NCI-H345 treated with DMSO at 0.1 percent for 48 hours (cell line): ENCODE data around the gene NAA80.
A peak's percentile ranks its signal among the peaks of the same experiment; 100 is the strongest.

Experiments
- DNase-seq: peaks from one replicate; lab custom pipeline; 2025; ENCODE audit not compliant: unreplicated experiment; lab: John Stamatoyannopoulos, UW

The NAA80 gene

DNA sequence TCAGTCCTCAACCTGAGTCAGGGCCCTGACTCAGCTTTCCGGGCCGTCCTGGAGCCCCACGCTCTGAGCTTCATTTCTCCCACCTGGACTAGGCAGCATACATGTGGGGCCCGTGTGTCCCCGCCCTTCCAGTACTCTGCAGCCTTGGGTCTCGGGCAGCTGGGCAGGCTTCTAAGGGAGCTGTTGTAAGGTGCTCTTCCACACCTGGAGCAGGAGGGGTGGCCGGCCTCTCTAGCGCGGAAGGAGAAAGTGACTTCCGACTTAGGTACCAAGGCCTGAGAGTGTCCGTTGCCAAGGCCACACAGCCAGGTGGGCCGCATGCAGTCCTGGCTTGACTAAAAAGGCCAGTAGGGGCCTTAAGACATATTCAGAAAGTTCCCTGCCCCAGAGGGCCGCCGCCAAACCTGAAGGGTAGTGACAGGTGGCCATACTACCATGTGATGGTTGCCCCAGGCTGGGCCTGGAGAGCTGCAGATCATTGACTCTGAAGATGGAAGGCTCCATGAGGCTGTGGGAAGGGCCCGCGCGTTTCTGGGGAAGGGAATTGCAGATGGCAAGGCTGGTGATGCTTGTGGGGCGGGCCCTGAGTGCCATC is 39.7 kb downstream of the NAA80 start:
- DNase-seq: peak; percentile 28

DNA sequence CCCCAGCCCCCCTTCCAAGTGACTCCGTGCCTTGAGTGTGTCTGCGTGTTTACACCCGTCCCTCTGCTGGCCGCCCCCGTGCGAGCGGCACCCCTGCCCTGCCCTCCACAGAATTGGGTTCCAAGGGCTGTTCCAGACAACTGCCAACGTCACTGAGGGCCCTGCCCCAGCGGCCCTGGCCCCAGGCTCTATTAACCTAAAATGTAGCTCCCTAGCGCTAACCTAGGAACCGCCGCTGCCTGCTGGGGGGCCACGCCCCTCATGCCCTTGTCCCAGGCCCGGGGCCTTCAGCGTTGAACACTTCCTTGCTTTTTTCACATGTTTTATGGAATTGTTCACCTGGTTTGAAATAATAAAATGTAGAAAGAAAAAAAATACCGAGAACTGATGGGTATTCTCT is 40.2 kb downstream of the NAA80 start:
- no peak for DNase-seq

DNA sequence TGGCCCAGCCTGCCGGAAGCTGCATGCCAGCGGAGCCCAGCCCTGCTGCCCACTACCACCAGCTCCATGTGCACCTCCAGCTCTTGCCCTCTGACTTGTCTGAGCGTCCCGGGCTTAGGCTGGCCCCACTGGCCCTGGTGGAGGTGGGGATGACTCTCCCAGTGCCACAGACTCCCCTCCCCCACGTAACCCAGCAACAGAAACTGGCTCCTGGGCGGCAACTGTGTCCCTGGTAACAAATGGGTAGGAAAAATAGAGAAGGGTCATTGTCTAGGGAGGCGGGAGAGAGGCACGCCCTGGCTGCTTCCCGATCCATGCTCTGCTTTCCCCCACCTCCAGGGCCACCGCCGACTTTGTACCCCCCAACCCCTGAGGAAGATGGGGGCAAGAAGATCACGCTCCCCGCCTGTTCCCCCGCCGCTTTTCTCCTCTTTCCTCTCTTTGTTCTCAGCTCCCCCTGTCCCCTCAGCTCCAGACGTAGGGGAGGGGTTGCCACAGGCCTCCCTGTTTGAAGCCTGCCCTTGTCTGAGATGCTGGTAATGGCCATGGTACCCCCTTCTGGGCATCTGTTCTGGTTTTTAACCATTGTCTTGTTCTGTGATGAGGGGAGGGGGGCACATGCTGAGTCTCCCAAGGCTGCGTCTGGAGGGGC is 41.0 kb downstream of the NAA80 start:
- DNase-seq: no peak

DNA sequence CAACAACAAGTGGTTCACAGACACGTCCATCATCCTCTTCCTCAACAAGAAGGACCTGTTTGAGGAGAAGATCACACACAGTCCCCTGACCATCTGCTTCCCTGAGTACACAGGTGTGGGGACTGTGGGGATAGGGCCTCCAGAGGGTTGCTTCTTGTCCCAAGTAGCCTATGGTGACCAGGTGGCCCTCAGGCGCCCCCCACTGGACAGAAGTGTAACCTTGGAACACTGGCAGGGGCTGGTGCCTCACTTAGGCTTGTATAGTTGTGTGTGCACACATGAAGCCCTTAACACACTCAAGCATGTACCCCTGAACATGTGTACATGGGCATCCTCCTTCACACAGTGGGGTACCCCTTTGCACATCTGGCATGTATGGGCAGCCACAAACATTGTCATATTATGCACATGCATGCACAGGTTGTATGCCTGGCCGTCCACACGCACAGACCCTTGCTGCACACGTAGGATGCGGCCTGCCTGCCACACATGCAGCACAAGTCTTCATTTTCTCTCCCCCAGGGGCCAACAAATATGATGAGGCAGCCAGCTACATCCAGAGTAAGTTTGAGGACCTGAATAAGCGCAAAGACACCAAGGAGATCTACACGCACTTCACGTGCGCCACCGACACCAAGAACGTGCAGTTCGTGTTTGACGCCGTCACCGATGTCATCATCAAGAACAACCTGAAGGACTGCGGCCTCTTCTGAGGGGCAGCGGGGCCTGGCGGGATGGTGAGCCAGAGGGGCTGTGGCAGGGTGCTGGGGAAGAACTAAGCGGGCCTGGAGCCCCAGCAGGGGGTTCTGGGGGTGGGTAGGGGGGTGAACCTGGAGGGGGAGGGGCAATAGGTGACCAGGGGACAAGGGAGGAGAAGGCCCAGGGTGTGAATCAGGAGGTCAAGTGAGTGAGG is 42.0 kb downstream of the NAA80 start:
- no peak for DNase-seq

GRCh38 chr3:50255251-50255615 is 44.0 kb downstream of the NAA80 start:
- DNase-seq: no peak

DNA sequence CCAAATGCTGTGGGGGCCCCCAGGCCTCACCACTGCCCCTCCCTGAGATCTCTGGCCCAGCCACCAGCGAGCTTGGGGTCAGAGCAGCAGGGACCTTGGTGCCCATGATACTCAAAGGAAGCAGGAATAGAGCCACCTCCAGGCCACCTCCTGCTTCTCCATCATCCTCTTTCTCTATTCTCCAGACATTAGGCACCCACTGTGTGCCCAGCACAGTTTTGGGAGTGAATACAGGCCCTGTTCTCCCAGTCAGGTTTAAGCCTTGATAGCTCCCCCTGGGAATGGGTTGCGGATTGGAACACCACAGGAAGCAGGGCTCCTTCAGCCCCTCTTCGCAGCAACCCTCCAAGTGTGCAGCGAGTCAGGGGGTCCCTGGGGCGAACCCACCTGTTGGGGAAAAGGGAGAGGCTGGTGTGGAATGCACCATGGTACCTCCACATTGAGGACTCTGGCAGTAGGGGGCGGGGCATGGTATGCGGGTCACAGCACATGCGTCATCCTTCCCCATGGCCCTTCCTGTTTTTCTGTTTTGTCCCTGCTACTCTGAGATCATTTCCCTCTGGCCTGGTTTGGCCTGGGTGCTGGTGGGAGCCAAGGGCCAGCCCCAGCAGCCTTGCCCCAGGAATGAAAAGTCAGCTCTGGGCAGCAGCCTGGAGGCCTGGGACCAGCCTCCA is 44.5 kb downstream of the NAA80 start:
- DNase-seq: no peak

- DNase-seq: no peak
These were observed 48.0 kb downstream of the NAA80 start for GRCh38 chr3:50251220-50251619.

GRCh38 chr3:50250514-50250913 is 48.7 kb downstream of the NAA80 start:
- no peak for DNase-seq

DNA sequence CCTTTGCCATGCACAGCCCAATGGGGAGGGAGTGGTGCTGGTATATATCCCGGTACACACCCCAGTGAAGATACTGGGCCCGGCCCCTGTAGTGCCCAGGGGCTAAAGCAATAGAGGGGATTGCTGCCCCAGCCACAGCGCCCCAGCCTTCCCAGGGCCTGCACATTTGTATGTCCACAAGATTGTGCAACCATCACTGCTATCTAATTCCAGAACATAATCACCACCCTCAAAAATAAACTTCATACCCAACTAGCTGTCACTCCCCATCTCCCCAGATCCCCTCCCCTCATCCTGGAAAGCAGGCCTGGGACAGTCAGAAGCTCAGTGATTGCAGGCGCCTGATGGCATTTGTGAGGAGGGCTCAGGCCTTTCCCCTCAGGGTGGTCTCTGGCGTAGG is 49.7 kb downstream of the NAA80 start:
- no peak for DNase-seq

DNA sequence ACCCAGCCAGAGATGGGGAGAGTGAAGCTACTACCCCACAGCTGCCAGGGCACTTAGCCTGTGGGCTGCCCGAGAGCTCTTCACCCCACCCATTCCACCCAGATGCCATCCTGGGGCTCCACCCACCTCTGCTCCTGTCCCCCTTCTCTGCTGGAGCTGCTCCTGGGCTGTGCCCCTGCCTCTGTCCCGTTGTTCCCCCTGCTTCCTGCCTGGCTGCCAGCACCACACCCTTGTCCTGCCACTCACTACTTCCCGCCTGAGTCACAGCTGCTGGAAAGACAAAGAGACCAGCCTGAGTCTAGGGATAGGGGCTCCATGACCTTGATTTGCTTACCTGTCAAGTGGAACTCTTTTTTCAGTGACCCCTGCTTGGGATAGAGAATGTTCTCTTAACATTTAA is 50.8 kb downstream of the NAA80 start:
- no peak for DNase-seq

DNA sequence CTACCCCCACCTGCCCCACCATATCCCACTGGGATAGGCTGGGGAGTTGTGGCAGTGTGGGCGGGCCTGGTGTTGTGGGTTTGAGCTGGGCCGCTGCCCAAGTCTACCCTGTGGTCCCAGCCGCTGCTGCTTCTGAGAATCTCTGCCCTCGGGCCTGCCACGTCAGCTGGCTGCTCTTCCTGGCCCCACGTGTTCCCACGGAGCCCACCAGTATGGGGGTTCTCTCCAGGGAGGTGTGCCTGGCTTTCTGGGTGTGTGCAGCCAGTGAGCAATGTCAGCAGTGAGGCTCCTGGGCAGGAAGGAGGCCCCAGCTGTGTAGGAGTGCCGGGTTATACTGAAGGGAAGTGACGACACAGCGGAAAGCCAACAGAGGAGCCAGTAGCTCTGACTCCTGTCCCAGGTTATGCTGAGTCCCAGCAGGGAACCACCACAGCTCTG is 52.7 kb downstream of the NAA80 start:
- no peak for DNase-seq
